ENCODE measurements around the gene PLIN5. TPM values are rescaled to one million over a fixed set of nuclear protein-coding genes. Genes with fewer than 3 reads are reported as not detected.

The PLIN5 gene
- total and polyA plus RNA-seq, 7 donors: 0.69 to 10.0 (median 3.0) TPM

- 86 to 87% methylated on average over 27 of the region's 27 CpGs for WGBS, 2 donors
Measured at GRCh38 chr19:4511300-4512054, 23.5 kb downstream of the PLIN5 start.

GRCh38 chr19:4510435-4511255 is 24.4 kb downstream of the PLIN5 start:
- no peak overlapping the region for H3K4me3 ChIP-seq
- no peaks in the 10 kb centered on the region for H3K27me3 ChIP-seq
- H3K36me3 ChIP-seq: peaks cover 8 to 76% (median 30%) of the 10 kb centered on the region in 4 donors
- DNase-seq: no peak
- H3K27ac ChIP-seq: no peak overlapping the region
- no peaks in the 10 kb centered on the region for H3K9me3 ChIP-seq
- 85 to 87% methylated on average over 37 of the region's 37 CpGs for WGBS, 2 donors
- intact Hi-C loops (cut with DNase I): loop anchor here (10.0 kb wide), 1 partner anchor 526 kb away; the partner anchor contains the start of gene EEF2
- peaks cover 0 to 73% (median 43%) of the 10 kb centered on the region in 4 donors for H3K4me1 ChIP-seq
- TF ChIP-seq POLR2AphosphoS5 (IDR thresholded peaks at IDR 0.05) (no peak), EP300 (IDR thresholded peaks at IDR 0.05) (no peak), CTCF (IDR thresholded peaks at IDR 0.05) (no peak), POLR2A (IDR thresholded peaks at IDR 0.05) (no peak)

More at GRCh38 chr19:4511300-4512054, 23.5 kb downstream of the PLIN5 start:
- no peak for DNase-seq
- Histone ChIP-seq H3K9me3 (no peaks in the 10 kb centered on the region), H3K36me3 (peaks cover 5 to 76% (median 30%) of the 10 kb centered on the region in 4 donors), H3K27ac (no peak overlapping the region), H3K27me3 (no peaks in the 10 kb centered on the region), H3K4me3 (no peak overlapping the region), H3K4me1 (peaks cover 0 to 73% (median 45%) of the 10 kb centered on the region in 4 donors)
- no peak for TF ChIP-seq POLR2A (IDR thresholded peaks at IDR 0.05)
- TF ChIP-seq CTCF (IDR thresholded peaks at IDR 0.05): no peak
- TF ChIP-seq EP300 (IDR thresholded peaks at IDR 0.05): no peak
- no peak for TF ChIP-seq POLR2AphosphoS5 (IDR thresholded peaks at IDR 0.05)
- intact Hi-C loops (cut with DNase I): loop anchor here (10.0 kb wide), 1 partner anchor 527 kb away; the partner anchor contains the start of gene EEF2

GRCh38 chr19:4508698-4509097 is 26.3 kb downstream of the PLIN5 start:
- H3K4me1 ChIP-seq: peaks cover 0 to 69% (median 41%) of the 10 kb centered on the region in 4 donors
- peak overlapping the region; percentile 11 to 66 (median 52) for H3K27ac ChIP-seq

GRCh38 chr19:4507804-4508203 is 27.2 kb downstream of the PLIN5 start:
- Histone ChIP-seq H3K4me1 (peaks cover 0 to 62% (median 39%) of the 10 kb centered on the region in 4 donors), H3K36me3 (peaks cover 19 to 82% (median 46%) of the 10 kb centered on the region in 4 donors), H3K27ac (peak overlapping the region in 2 of 4 donors; percentile 63 to 66), H3K27me3 (no peaks in the 10 kb centered on the region), H3K4me3 (no peak overlapping the region), H3K9me3 (no peaks in the 10 kb centered on the region)
- DNase-seq: no peak
- intact Hi-C loops (cut with DNase I): no loop called here
- 84 to 86% methylated on average over 17 of the region's 17 CpGs for WGBS, 2 donors
- TF ChIP-seq EP300 (IDR thresholded peaks at IDR 0.05) (no peak), POLR2A (IDR thresholded peaks at IDR 0.05) (no peak), CTCF (IDR thresholded peaks at IDR 0.05) (no peak), POLR2AphosphoS5 (IDR thresholded peaks at IDR 0.05) (no peak)

More at GRCh38 chr19:4508698-4509097, 26.3 kb downstream of the PLIN5 start:
- H3K4me3 ChIP-seq: no peak overlapping the region
- no peaks in the 10 kb centered on the region for H3K9me3 ChIP-seq
- 88 to 90% methylated on average over 21 of the region's 21 CpGs for WGBS, 2 donors
- no peaks in the 10 kb centered on the region for H3K27me3 ChIP-seq
- peaks cover 19 to 80% (median 43%) of the 10 kb centered on the region in 4 donors for H3K36me3 ChIP-seq
- DNase-seq: no peak
- no peak for TF ChIP-seq POLR2A (IDR thresholded peaks at IDR 0.05)
- no peak for TF ChIP-seq EP300 (IDR thresholded peaks at IDR 0.05)
- TF ChIP-seq CTCF (IDR thresholded peaks at IDR 0.05): no peak
- peak in 1 of 4 donors; percentile 6 for TF ChIP-seq POLR2AphosphoS5 (IDR thresholded peaks at IDR 0.05)
- intact Hi-C loops (cut with DNase I): no loop called here
